ENCODE data around the gene ZNF318.
"Not testable (repeated sequence)": the region's sequence is repeated elsewhere in the genome, so short reads cannot be mapped to it uniquely, and the experiment has no call there.

ZNF318 gene

DNA sequence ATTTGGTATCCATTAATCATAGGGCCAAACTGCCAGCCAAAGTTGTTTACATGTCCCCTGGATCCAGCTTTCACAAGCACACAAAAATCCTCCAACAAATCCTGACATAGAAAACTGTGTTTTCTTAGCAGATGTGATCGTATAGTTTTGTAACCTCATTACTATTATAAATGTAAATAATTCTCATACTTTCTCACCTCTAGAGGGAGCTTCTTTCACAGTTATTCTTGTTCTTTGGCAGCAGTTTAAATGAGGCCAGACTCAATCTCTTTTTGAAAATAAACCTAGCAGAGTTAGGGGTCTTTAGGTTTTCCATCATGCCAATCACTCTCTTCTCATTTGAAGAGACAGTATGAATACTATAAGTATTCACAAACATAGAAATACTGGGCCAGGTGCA, 17.0 kb upstream of the ZNF318 start:
- FAIRE-seq: peak; percentile 64

DNA sequence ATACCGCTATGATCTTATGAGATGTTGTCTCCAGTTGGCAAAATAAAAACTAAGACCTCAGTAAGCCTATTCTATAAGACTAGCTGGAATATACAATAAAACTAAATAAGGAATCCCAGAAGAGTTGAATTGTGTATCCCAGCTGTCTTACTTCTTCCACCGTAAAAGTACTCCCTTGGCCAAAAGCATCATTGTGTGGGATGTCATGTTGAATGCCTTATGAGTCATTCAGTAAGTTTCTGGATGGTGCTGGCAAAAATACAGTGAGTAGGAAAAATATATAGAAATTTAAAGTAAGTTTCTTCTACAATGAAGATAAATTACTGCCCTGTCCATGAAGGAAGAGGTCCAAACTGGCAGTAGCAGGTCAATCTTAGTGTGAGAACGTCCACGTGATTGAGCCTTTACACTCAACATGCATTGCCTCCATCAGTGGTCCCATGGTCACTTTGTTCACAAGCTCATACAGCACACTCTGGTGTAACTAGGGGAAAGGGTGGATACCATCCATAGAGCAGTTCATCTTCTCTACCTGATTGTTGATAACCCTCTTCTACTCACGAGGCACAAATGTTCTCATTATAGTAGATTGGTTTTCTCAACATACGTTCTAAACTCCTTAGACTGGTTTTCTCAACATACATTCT, 13.7 kb upstream of the ZNF318 start:
- FAIRE-seq: no peak

DNA sequence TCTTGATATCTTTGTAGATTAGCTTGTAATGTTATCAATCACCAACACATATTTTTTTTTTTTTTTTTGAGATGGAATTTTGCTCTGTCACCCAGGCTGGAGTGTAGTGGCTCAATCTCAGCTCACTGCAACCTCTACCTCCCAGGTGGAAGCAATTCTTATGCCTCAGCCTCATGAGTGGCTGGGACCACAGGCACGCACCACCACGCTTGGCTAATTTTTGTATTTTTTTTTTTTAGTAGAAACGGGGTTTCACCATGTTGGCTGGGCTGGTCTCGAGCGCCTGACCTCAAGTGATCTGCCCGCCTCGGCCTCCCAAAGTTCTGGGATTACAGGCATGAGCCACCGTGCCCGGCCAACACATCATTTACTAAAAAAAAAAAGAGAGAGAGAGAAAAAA, 11.4 kb upstream of the ZNF318 start:
- FAIRE-seq: not testable (repeated sequence)

DNA sequence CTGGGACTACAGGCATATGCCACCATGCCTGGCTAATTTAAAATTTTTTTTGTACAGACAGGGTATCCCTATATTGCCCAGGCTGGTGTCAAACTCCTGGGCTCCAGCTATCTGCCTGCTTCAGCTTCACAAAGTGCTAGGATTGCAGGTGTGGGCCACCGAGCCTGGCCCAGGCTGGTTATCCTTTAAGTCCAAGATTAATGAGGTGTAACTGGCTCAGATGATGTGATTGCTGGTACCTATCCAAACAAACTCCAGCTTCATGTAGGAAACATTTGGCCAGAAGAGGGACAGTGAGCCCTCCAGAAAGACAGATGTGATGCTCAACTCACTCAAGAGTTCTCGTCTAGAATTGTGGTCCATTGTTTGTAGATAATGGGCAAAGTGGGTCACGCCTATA, 9.2 kb upstream of the ZNF318 start:
- no peak for FAIRE-seq

DNA sequence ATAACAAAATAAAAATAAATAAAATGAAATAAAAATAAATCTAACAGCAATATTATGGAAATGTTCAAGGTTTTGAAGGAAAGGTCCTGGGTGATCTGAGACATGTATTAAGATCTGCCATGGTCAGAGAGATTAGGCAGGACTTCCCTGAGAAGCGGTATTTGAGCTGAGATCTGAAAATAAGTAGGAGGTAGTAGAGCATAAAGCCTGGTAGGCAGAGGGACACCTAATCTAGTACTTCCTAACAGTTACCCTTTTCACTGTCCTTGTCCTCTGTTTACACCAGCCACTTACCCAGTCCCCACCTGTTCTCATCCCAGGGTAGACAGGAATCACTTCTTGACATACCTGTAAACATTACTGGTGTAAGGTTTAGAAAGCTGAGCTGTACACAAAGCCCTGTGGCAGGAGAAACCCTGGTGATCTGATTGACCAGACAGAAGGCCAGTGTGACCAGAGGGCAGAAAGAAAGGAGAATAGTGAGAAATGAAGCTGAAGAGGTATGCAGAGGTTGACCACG, 8.3 kb upstream of the ZNF318 start:
- no peak for FAIRE-seq

DNA sequence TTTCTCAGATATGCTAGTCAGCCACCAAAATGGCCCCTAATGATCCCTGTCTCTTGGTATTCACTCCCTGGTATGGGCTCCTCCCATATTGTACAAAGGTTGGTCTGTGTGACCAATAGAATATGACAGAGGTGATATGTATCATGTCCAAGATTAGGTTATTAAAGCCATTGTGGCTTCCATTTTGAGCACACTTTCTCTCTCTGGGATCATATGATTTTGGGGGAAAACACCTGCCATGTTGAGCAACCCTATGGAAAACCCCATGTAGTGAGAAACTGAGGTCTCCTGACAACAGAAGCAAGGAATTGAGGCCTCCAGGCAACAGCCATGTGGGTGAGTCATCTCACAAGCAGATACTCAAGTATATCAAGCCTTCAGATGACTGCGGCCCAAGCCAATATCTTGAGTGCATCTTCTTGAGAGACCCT, 7.1 kb upstream of the ZNF318 start:
- no peak for FAIRE-seq

DNA sequence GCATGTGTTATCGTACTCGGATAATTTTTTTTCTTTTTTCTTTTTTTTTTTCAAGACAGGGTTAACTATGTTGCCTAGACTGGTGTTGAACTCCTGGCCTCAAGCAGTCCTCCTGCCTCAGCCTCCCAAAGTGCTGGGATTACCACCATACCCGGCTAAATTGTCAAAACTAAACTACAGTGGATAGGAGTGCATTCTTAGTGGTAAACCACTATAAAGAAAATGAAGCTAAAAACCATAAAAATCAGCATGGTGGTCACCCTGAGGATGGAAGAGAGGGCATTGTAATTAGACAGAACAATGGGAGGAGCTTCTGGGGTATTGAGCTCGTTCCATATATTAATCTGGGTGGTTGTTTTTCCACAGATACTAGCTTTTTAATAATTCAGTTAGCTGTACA, 6.2 kb upstream of the ZNF318 start:
- FAIRE-seq: no peak

DNA sequence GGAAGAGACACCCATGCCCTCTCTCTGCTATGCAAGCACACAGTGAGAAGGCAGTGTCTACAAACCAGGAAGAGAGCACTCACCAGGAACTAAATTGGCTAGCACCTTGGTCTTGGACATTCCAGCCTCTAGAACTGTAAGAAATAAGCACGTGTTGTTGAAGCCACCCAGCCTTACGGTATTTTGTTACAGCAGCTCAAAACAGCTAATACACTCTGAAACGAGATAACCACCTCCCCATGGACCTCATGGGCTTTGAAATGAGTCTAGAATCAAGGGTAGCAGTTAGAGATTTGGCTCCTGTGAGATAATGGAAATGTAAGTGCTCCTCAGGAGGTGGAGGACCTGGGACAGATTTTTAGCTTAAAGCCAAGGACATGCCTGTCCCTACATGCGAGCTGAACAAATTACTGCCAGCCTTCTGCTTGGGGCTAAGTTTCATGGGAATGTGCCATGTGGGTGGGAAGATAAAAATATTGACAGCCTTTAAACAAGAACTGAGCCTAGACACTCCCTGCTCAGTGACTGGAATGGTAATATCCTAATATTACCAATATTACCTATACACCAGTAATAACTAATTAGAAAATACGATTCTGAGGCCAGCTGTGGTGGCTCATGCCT, 3.9 kb upstream of the ZNF318 start:
- FAIRE-seq: no peak

DNA sequence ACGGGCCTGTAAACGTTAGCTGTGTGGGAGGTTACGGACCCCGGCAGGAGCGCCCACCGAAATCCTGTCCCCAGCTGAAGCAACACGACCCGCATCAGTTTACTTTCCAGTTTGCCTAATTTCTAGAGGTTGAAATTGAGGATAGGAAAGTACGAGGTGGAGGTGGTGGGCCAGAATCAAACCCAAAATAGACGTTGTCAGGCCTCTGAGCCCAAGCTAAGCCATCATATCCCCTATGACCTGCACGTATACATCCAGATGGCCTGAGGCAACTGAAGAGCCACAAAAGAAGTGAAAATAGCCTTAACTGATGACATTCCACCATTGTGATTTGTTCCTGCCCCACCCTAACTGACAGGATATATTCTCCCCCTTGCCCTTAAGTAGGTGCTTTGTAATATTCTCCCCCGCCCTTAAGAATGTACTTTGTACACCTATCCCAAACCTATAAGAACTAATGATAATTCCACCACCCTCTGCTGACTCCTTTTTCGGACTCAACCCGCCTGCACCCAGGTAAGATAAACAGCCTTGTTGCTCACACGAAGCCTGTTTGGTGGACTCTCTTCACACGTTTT, 645 bp upstream of the ZNF318 start:
- FAIRE-seq: not testable (repeated sequence)

DNA sequence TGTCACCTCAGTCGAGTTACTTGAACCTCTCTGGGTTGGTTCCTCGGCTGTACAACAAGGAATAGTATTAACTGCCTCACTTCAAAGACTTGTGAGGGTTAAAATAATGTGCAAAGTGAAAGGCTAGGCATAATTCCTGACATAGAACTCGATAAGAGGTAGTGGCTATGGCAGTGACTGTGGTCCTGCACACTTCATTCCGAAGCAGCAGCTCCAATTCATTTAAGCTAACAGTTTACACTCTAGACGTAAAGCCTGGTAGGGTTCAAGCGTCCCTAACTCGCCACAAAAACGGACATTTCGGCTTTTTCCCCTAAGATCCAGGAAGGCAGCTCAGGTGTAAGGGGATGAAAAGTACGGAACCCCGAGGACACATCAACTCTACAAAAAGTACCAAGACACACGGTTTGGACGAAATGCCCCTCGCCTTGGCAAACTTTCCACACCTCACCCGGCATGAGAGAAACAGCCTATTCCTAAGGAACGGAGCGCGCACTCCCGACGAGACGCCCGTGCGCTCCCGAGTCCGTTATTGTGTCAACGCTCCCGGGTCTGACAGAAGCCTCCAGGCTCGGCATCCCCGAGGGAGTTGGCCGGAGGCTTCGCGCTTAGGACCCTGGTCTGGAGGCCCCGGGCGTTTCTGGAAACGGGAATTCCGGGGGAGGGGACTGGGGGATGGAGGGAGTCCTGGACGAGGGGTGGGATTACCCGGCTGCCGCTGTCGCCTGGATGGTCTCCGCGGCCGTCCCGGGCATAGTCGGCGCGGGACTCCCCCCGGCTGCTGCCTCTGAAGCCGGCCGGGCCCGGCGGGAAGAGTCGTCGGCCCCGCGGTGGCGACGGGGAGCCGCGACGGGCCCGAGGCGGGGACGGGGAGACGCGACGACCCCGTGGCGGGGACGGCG, 937 bp downstream of the ZNF318 start:
- FAIRE-seq: no peak

DNA sequence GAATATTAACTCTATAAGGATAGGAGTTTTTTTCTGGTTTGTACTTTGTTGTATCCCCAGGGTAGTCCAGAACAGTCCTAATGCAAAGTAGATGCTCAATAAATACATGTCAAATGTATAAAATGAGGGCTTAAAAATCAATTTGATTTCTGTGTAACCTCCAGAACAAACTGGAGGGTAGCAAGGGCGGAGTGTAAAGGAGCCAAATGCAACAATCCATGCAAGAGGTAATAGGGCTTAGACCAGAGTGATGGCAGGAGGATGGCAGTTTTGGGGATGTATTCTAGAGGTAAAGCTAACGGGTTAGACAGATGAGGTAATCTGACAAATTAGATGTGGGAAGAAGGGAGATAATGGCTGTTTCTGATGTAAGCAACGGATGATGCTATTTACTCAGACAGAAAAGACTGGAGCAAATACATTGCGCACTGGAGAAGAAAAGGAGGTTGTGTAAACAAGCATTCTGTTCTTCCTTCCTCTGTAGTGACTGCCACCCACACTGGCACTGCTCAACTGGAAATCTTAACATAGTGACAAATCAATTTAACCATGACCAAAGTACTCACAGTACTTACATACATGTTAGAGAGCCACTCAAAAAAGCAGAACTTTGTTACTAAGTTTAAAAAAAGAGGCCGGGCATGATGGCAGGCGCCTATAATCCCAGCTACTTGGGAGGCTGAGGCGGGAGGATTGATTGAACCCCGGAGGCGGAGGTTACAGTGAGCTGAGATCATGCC, 2.0 kb downstream of the ZNF318 start:
- FAIRE-seq: no peak

DNA sequence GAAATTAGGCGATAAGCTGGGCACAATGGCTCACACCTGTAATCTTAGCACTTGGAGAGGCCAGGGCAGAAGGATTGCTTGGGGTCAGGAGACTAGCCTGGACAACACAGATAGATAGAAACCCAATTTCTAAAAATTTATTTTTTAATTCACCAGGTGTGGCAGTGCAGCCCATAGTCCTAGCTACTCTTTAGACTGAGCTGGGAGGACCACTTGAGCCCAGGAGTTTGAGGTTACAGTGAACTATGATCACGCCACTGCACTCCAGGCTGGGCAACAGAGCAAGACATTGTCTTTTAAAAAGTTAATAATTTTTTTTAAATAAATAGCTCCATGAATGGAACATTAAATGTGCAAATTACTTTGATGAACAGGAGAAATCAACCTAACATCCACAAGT, 8.2 kb downstream of the ZNF318 start:
- no peak for FAIRE-seq

DNA sequence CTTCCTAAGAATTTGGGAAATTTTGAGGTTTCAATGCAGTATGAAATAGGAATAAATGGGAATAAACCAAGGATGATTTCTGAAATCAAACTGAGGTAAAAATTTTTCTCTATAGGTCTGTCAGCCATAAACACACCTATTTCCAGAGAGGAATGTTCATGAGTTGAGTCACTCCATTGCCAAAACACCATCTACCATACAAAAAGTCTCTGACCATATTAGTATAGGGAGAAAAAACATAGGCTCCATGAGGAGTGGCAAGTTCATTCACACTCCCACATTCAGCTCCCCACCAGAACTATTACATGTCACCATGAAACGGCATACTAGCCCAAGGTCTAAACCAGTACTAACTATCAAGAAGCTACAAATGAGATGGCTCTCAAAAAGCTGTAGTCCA, 9.6 kb downstream of the ZNF318 start:
- FAIRE-seq: no peak

DNA sequence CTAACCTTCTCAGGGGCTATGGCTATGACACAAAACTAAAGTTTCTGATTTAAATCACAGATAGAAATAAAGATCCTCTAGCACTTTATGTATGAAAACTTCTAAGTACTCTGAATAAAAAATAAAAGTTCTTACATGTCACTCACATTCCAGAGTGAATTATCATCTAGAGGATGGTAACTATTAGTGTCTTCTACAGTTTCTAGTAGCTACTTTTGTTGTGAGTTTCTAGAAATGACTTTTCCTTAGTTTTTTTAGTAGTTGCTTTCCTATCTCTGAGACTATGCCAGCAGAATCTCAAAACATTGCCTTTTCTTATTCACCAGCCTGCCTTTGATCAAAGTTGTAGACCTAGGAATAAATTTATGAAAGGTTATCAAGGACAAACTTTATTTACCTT, 10.1 kb downstream of the ZNF318 start:
- FAIRE-seq: no peak

DNA sequence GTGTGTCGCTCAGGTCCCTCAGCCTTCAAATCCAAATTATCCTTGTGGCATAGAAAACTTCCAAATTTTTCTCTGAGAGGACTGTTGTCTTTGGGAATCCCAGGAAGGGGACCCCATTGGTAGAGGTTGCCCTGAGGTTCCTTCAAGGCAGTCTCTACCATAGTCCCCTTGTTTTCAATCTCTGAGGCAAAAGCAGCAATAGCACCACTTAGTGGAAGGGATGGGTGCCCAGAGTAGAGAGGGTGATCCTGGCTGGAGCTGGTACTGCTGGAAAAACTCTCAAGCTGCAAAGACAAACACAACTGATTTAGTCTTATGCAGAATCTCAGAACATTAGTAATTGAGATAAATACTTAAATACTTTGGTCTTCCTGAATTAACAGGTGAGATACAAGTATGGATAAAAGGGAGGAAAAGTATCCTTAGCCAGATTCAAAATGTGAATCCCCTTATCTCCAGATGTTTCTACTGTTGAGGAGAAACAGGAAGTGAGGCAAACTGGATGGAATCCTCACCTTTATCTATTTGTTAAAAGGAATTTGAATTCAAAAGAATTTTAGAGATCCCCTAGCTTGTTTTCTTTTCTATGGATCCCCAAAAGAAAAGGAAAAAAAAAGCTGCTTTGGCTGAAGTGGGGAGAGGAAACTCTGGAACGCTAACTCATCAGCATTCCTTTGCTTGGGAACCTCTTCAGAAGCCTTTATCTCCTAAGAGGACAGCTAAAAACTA, 13.4 kb downstream of the ZNF318 start:
- no peak for FAIRE-seq

DNA sequence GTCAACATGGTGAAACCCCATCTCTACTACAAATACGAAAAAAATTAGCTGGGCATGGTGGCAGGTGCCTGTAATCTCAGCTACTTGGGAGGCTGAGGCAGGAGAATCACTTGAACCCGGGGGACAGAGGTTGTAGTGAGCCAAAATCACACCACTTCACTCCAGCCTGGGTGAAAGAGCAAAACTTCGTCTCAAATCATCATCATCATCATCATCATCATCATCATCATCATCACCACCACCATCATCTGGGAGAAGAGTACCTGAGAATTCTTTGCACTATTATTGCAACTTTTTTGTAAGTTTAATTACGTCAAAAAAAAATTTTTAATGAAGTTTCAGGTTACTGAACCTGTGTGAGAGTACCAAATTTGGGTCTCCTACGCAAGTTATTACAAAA, 17.5 kb downstream of the ZNF318 start:
- not testable (repeated sequence) for FAIRE-seq

DNA sequence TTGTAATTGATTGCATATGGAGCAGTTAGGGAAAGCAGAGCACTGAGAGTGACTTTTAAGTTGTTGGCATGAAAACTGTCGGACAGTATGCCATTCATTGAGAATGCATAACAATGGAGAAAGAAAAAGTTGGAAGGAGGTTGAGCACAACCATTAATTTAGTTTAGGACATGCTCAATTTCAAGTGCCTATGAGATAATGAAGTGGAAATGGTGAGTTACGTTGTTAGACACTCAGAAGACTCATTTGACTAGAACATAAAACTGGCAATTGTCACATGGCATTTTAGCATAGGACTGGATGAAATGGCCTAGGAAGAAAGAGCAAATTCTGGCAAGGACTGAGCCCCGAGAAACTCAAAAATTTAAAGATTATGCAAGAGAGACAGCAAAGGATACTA, 22.0 kb downstream of the ZNF318 start:
- no peak for FAIRE-seq

DNA sequence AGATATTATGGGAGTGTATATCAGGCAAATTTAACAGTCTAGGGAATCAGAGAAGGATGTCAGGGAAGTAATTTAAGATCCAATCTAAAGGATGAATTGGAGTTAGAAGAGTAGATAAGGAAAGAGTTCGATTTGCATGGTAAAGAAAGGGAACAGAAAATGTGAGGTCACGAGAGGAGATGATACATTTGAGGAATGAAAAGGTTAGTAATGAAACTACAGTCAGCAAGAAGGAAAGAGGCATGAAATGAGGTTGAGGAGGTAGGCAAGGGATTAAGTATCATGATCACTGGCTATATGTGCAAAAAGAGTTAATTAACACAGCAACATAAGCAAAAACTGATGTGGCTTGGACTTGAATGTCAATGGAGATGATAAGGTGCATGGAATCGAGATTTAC, 22.4 kb downstream of the ZNF318 start:
- no peak for FAIRE-seq

DNA sequence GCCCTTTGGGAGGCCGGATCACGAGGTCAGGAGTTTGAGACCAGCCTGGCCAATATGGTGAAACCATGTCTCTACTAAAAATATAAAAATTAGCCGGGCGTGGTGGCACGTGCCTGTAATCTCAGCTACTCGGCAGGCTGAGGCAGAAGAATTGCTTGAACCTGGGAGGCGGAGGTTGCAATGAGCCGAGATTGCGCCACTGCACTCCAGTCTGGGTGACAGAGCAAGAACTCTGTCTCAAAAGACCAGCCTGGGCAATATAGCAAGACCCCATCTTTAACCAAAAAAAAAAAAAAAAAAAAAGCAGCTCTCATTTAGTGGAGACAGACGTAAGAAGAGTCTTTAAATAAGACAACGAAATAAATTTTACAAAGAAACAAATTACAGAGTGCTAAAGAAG, 23.2 kb downstream of the ZNF318 start:
- not testable (repeated sequence) for FAIRE-seq

DNA sequence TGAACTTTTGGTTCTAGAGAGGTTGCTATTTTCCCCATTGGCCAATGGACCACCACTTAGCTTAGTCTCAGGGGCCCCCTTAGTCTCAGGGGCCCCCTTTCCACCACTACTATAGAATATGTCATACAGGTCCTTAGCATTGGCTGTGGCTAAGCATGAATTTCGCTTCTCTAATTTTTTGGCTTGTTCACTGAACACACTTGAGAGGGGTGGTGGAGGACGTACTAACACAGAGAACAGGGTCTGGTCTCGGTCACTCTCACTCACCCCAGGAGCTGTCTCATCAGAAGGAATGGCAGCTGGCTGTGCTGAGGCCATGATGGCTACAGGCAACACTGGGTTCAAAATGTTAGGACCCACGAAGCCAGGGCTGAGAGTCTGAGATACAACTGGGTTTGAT, 30.3 kb downstream of the ZNF318 start:
- no peak for FAIRE-seq

DNA sequence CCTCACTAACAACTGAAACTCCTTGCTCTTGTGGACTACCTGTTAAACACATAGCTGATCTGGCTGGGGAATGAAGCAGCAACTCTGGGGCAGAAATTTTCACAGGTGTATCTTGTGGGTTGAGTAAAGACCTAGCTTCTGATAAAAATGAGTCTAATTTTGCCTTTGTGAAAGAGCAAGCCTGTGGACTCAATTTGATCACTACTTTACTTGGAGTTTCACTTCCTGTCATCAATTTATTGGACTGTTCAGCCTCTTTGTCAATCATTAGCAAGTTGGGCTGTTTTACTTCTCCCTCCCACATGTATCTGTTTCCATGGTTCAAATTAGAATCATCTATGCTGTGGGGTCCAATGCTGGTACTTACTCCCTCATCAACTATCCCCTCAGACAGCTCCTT, 31.2 kb downstream of the ZNF318 start:
- FAIRE-seq: no peak

DNA sequence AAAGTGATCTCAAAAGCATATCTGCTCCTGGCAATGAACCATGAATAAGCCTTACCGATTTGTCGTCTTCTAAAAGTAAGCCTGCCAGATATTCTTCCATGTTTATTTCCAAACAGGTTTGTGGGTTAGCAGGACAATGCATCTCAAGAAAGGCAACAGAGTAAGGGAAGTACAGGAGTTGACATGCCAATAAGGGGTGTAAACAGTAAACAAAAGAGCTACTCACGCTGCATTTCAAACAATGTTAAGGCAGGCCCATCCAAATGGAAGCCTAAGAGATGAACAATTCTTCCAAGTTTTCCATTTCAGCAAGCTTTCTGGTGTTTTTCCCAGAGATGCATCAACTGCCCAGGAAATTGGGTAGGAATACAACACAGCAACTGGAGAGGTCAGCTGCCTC, 33.1 kb downstream of the ZNF318 start:
- no peak for FAIRE-seq

Measured in TTC549 (cell line).